A549 (cell line): Measurements from ENCODE around the gene FOXO6. TPM values are rescaled to one million over a fixed set of nuclear protein-coding genes. Genes with fewer than 3 reads are reported as not detected.

ENCODE experiments used
- ATAC-seq, 2 experiments: fragments of 200-7000 bp in 1 of 2; fragments of >200 bp in 1 of 2; cut with Nextera tagmentation in 1 of 2; cut with Tn5 transposase in 1 of 2; 3 replicates each; pipeline versions ENCODE4 v1.8.0 to v1.9.1; 2018 to 2020; ENCODE audit warnings: mild to moderate bottlenecking in 1 of 2, moderate library complexity in 1 of 2
- CTCF ChIA-PET: fragments of 300-600 bp; sonication (Branson Sonifier 250); formaldehyde crosslinking; extraction: SDS; loops from one replicate; lab custom pipeline; 2021; ENCODE audit warnings: antibody characterized with exemption, inconsistent platforms; lab: Yijun Ruan, JAX
- POLR2A ChIA-PET: fragments of 350-600 bp; formaldehyde crosslinking; extraction: SDS; loops from one replicate; lab custom pipeline; 2021; ENCODE audit warnings: antibody characterized with exemption, inconsistent platforms; lab: Yijun Ruan, JAX
- DNase-seq, 2 experiments: peaks; one replicate each; pipeline versions ENCODE4 v3.0.0 to v3.0.0-alpha.2; 2011 to 2016; ENCODE audit warnings: low read depth in 1 of 2, low spot score in 1 of 2
- FAIRE-seq: peaks from 2 replicates; lab custom pipeline; 2011; peaks lifted over from hg19 to GRCh38; lab: Jason Lieb, UNC
- H3K27ac ChIP-seq, 2 experiments: fragments of >200 bp; sonication (Bioruptor Twin); formaldehyde crosslinking; 3 replicates each; pipeline ENCODE4 v1.5.1; 2016 to 2017
- H3K4me1 ChIP-seq: fragments of >200 bp; sonication (Bioruptor Twin); formaldehyde crosslinking; 3 replicates; pipeline ENCODE4 v1.6.1; 2016
- H3K4me2 ChIP-seq: fragments of >200 bp; sonication (Bioruptor Twin); formaldehyde crosslinking; 3 replicates; pipeline ENCODE4 v1.6.1; 2016
- H3K4me3 ChIP-seq: fragments of >200 bp; sonication (Bioruptor Twin); formaldehyde crosslinking; 3 replicates; pipeline ENCODE4 v1.5.1; 2016
- H3K9me3 ChIP-seq: fragments of >200 bp; sonication (Bioruptor Twin); formaldehyde crosslinking; 3 replicates; pipeline ENCODE4 v1.6.1; 2016
- CBX2 ChIP-seq: fragments of 200-600 bp; sonication (generic); IDR thresholded peaks from 2 replicates; pipeline ENCODE4 v1.6.1; 2016; ENCODE audit warnings: low read depth, mild to moderate bottlenecking, borderline replicate concordance
- CHD2 ChIP-seq: fragments of 150-350 bp; IDR thresholded peaks from 2 replicates; pipeline ENCODE4 v1.6.1; 2014; ENCODE audit warnings: low read length; ENCODE audit not compliant: partially characterized antibody
- EHMT2 ChIP-seq: fragments of 200-600 bp; sonication (generic); IDR thresholded peaks from 2 replicates; pipeline ENCODE4 v1.6.1; 2016; ENCODE audit warnings: antibody characterized with exemption, low read depth, mild to moderate bottlenecking, moderate library complexity
- EP300 ChIP-seq, 2 experiments: fragments of >200 bp; sonication (Bioruptor Twin); formaldehyde crosslinking; IDR thresholded peaks; 2 replicates in 1 of 2; 3 replicates in 1 of 2; pipeline ENCODE4 v1.6.1; 2016 to 2017
- FOSL2 ChIP-seq, 2 experiments: fragments of 450-650 bp in 1 of 2; fragments of >200 bp in 1 of 2; sonication (Bioruptor Twin) in 1 of 2; formaldehyde crosslinking; IDR thresholded peaks; 2 replicates each; pipeline versions ENCODE4 v1.5.0 to v1.6.1; 2016 to 2020; ENCODE audit warnings: mild to moderate bottlenecking in 1 of 2, moderate library complexity in 1 of 2
- GATA3 ChIP-seq: IDR thresholded peaks from 2 replicates; pipeline ENCODE4 v1.6.1; 2012; ENCODE audit warnings: borderline replicate concordance
- HOXB13 ChIP-seq: fragments of 250-450 bp; sonication (Bioruptor Pico); IDR thresholded peaks from 2 replicates; pipeline ENCODE4 v1.5.0; 2020; ENCODE audit warnings: low read depth, mild to moderate bottlenecking, moderate library complexity
- HOXB5 ChIP-seq: fragments of 250-450 bp; sonication (Bioruptor Pico); IDR thresholded peaks from 2 replicates; pipeline ENCODE4 v1.5.0; 2020; ENCODE audit warnings: mild to moderate bottlenecking, moderate library complexity
- JUNB ChIP-seq: fragments of >200 bp; sonication (Bioruptor Twin); formaldehyde crosslinking; IDR thresholded peaks from 2 replicates; pipeline ENCODE4 v1.6.1; 2016
- KDM1A ChIP-seq: fragments of 200-600 bp; sonication (generic); IDR thresholded peaks from 2 replicates; pipeline ENCODE4 v1.6.1; 2016; ENCODE audit warnings: low read depth, mild to moderate bottlenecking
- NFE2L2 ChIP-seq: fragments of 150-350 bp; conservative IDR thresholded peaks from 2 replicates; pipeline ENCODE4 v1.6.1; 2014; ENCODE audit warnings: low read length
- POLR2A ChIP-seq: IDR thresholded peaks from 2 replicates; pipeline ENCODE4 v1.6.1; 2012; ENCODE audit warnings: mild to moderate bottlenecking, low read length
- POLR2AphosphoS2 ChIP-seq: conservative IDR thresholded peaks from 2 replicates; pipeline ENCODE4 v1.6.1; 2012; ENCODE audit warnings: low read length, improper control_type of control experiment, inconsistent platforms
- RNF2 ChIP-seq: fragments of 200-600 bp; sonication (generic); IDR thresholded peaks from 2 replicates; pipeline ENCODE4 v1.6.1; 2016; ENCODE audit warnings: low read depth, mild to moderate bottlenecking, antibody characterized with exemption, moderate library complexity, borderline replicate concordance
- SMC3 ChIP-seq: fragments of >200 bp; sonication (Bioruptor Twin); formaldehyde crosslinking; IDR thresholded peaks from 3 replicates; pipeline ENCODE4 v1.6.1; 2018; ENCODE audit warnings: inconsistent platforms
- SREBF2 ChIP-seq: fragments of 450-650 bp; IDR thresholded peaks from 2 replicates; pipeline ENCODE4 v1.6.1; 2014; ENCODE audit warnings: mild to moderate bottlenecking, moderate library complexity
- TFCP2L1 ChIP-seq: fragments of 250-450 bp; sonication (Bioruptor Pico); IDR thresholded peaks from 2 replicates; pipeline ENCODE4 v1.5.0; 2021; ENCODE audit warnings: mild to moderate bottlenecking
- ZC3H11A ChIP-seq: fragments of 450-650 bp; IDR thresholded peaks from 2 replicates; pipeline ENCODE4 v1.6.1; 2014; ENCODE audit warnings: antibody characterized with exemption, mild to moderate bottlenecking
- WGBS: methylation state at CpG from one replicate; pipeline ENCODE4 v1.1.6; 2017; ENCODE audit errors: missing lambda C conversion rate; 5-methylcytosine and 5-hydroxymethylcytosine counted together
- polyA plus RNA-seq, 4 experiments: library from polyadenylated mRNA; depleted of rRNA in 3 of 4; stranded (reverse); fragments of >200 nt; fragmentation: RNase III in 1 of 4; extraction: RNeasy Plus Mini Kit Qiagen cat#74134 plus additional on column Dnase treatment in 1 of 4; gene quantifications; 2 replicates in 3 of 4; 3 replicates in 1 of 4; pipeline ENCODE4 v1.2.3, GENCODE V29; 2011 to 2017
- TF ChIP-seq, protein P1 (sequence below): IDR thresholded peaks from 2 replicates; pipeline ENCODE4 v1.6.1; 2012
- TF ChIP-seq, protein P2 (sequence below): fragments of 200-600 bp; sonication (generic); IDR thresholded peaks from 2 replicates; pipeline ENCODE4 v1.6.1; 2016; ENCODE audit warnings: antibody characterized with exemption, mild to moderate bottlenecking, moderate library complexity
- TF ChIP-seq, protein P3 (sequence below): fragments of 450-650 bp; IDR thresholded peaks from 2 replicates; pipeline ENCODE4 v1.6.1; 2014; ENCODE audit warnings: antibody characterized with exemption

Gene FOXO6
- polyA plus RNA-seq, 2 of the 4 experiments (the other 2 are of a cell fraction): 0.10 to 0.25 TPM

DNA sequence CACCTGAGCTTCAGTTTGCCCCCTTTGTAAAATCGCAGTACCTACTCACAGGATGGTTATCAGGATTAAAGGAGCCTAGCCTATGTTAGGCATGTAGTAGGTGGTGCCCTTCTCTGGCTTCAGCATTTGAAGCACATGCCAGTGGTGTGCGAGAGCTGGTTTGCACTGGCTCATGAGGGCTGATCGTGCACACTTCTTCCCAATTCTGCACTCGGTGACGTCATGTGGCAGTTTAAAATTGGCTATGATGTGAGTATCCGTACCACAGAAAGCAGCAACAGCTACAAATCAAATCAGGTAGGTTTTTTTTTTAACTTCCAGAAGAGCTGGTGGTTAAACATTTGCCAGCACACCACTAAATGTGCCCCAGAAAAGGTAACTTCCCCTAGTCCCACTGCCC is 13.5 kb downstream of the FOXO6 start:
- Histone ChIP-seq H3K4me1 (peaks cover 9% of the 10 kb centered on the region; the same call in 2 of the 3 replicates), H3K4me3 (no peak overlapping the region), H3K9me3 (no peaks in the 10 kb centered on the region), H3K4me2 (no peak overlapping the region), H3K27ac (no peak overlapping the region)
- TF ChIP-seq, protein P1, sequence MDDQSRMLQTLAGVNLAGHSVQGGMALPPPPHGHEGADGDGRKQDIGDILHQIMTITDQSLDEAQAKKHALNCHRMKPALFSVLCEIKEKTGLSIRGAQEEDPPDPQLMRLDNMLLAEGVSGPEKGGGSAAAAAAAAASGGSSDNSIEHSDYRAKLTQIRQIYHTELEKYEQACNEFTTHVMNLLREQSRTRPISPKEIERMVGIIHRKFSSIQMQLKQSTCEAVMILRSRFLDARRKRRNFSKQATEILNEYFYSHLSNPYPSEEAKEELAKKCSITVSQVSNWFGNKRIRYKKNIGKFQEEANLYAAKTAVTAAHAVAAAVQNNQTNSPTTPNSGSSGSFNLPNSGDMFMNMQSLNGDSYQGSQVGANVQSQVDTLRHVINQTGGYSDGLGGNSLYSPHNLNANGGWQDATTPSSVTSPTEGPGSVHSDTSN: no peak
- TF ChIP-seq, protein P2, sequence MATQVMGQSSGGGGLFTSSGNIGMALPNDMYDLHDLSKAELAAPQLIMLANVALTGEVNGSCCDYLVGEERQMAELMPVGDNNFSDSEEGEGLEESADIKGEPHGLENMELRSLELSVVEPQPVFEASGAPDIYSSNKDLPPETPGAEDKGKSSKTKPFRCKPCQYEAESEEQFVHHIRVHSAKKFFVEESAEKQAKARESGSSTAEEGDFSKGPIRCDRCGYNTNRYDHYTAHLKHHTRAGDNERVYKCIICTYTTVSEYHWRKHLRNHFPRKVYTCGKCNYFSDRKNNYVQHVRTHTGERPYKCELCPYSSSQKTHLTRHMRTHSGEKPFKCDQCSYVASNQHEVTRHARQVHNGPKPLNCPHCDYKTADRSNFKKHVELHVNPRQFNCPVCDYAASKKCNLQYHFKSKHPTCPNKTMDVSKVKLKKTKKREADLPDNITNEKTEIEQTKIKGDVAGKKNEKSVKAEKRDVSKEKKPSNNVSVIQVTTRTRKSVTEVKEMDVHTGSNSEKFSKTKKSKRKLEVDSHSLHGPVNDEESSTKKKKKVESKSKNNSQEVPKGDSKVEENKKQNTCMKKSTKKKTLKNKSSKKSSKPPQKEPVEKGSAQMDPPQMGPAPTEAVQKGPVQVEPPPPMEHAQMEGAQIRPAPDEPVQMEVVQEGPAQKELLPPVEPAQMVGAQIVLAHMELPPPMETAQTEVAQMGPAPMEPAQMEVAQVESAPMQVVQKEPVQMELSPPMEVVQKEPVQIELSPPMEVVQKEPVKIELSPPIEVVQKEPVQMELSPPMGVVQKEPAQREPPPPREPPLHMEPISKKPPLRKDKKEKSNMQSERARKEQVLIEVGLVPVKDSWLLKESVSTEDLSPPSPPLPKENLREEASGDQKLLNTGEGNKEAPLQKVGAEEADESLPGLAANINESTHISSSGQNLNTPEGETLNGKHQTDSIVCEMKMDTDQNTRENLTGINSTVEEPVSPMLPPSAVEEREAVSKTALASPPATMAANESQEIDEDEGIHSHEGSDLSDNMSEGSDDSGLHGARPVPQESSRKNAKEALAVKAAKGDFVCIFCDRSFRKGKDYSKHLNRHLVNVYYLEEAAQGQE: no peak
- TF ChIP-seq CHD2: no peak
- TF ChIP-seq EHMT2: no peak
- no peak for TF ChIP-seq RNF2
- no peak for TF ChIP-seq JUNB
- no peak for TF ChIP-seq CBX2
- no peak for TF ChIP-seq HOXB13 (CRISPR knock-in tag)
- no peak for TF ChIP-seq KDM1A
- no peak for TF ChIP-seq GATA3
- no peak for TF ChIP-seq FOSL2 (IDR thresholded peaks at IDR 0.05)
- TF ChIP-seq FOSL2 (CRISPR knock-in tag; IDR thresholded peaks at IDR 0.05): no peak
- ChIA-PET CTCF (interaction anchor here (0.7 kb wide), 1 partner anchor 13 kb away, joined by 3 read pairs; the partner anchor contains the start of gene FOXO6), POLR2A (no interaction called here)
- no peak for ATAC-seq
- no peak for DNase-seq
- no peak for FAIRE-seq
- 79% methylated on average over 5 of the region's 6 CpGs for WGBS

GRCh38 chr1:41377397-41377796 is 16.2 kb downstream of the FOXO6 start:
- TF ChIP-seq ZC3H11A (no peak), SREBF2 (no peak)
- TF ChIP-seq, protein P2: no peak
- CTCF ChIA-PET: interaction anchor here (0.9 to 1.4 kb wide), 3 partner anchors 21 to 98 kb away, joined by 3 to 4 read pairs (median 3); no protein-coding TSS in a partner anchor
- H3K4me2 ChIP-seq: no peak overlapping the region
- H3K4me1 ChIP-seq: peaks cover 8% of the 10 kb centered on the region; the same call in 2 of the 3 replicates
- POLR2A ChIA-PET: no interaction called here
- FAIRE-seq (no peak), ATAC-seq (no peak), DNase-seq (no peak)
- H3K27ac ChIP-seq: no peak overlapping the region
- no CpG with 5 or more reads among the region's 4 CpGs for WGBS
- H3K9me3 ChIP-seq: no peaks in the 10 kb centered on the region
- no peak overlapping the region for H3K4me3 ChIP-seq

DNA sequence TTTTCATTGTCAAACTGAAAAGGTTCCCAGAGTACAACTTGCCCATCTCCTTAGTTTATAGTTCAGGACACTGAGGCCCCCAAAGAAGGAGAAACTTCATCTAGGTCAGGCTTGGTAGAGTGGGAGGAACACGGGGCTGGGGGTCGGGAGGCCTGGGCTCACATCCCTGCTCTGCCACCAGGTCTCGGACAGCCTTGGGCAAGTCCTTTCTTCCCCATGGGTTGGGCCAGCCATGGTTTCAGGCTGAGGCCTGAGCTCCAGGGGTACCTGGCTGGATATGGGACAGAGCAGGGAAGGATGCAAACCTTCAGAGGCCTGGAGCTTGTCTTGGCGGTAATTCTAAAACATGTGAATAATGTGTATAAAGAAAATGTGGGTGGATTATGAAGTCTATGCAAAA is 17.0 kb downstream of the FOXO6 start:
- ChIA-PET CTCF (interaction anchor here (0.9 to 2.3 kb wide), 6 partner anchors 22 to 99 kb away, joined by 3 to 9 read pairs (median 4); no protein-coding TSS in a partner anchor), POLR2A (no interaction called here)
- 93% methylated on average over 3 of the region's 4 CpGs for WGBS
- TF ChIP-seq POLR2A (no peak), JUNB (no peak), HOXB13 (CRISPR knock-in tag) (no peak), POLR2AphosphoS2 (no peak), SMC3 (no peak), NFE2L2 (no peak), EP300 (IDR thresholded peaks at IDR 0.05) (no peak), TFCP2L1 (CRISPR knock-in tag) (no peak), EHMT2 (no peak), HOXB5 (CRISPR knock-in tag) (no peak)
- TF ChIP-seq, protein P2: no peak
- TF ChIP-seq, protein P3, sequence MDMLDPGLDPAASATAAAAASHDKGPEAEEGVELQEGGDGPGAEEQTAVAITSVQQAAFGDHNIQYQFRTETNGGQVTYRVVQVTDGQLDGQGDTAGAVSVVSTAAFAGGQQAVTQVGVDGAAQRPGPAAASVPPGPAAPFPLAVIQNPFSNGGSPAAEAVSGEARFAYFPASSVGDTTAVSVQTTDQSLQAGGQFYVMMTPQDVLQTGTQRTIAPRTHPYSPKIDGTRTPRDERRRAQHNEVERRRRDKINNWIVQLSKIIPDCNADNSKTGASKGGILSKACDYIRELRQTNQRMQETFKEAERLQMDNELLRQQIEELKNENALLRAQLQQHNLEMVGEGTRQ: no peak

More for the DNA sequence above, 17.0 kb downstream of the FOXO6 start:
- FAIRE-seq (no peak), DNase-seq (no peak), ATAC-seq (no peak)
- Histone ChIP-seq H3K4me3 (no peak overlapping the region), H3K4me1 (peaks cover 9% of the 10 kb centered on the region; the same call in 2 of the 3 replicates), H3K27ac (no peak overlapping the region), H3K9me3 (no peaks in the 10 kb centered on the region), H3K4me2 (no peak overlapping the region)
